Neural progenitor cell (in vitro differentiated cells): Measurements from ENCODE around the gene MACO1. TPM values are rescaled to one million over a fixed set of nuclear protein-coding genes. Genes with fewer than 3 reads are reported as not detected.

Experiments
- DNase-seq: peaks from one replicate; pipeline ENCODE4 v3.0.0-alpha.2; 2016; ENCODE audit warnings: low spot score
- H2AFZ ChIP-seq: fragments of 200-600 bp; sonication (generic); replicated peaks from 2 replicates; pipeline ENCODE4 v1.6.1; 2016; ENCODE audit warnings: antibody characterized with exemption
- H3F3A ChIP-seq: fragments of 200-600 bp; sonication (generic); 2 replicates; pipeline ENCODE4 v1.6.1; 2016; ENCODE audit warnings: antibody characterized with exemption, low read depth
- H3K27ac ChIP-seq: fragments of 200-600 bp; sonication (generic); 2 replicates; pipeline ENCODE4 v1.5.1; 2016; ENCODE audit warnings: mild to moderate bottlenecking
- H3K27me3 ChIP-seq: fragments of 200-600 bp; sonication (generic); 2 replicates; pipeline ENCODE4 v1.6.1; 2016; ENCODE audit warnings: mild to moderate bottlenecking, moderate library complexity
- H3K36me3 ChIP-seq: fragments of 200-600 bp; sonication (generic); 2 replicates; pipeline ENCODE4 v1.5.1; 2016
- H3K4me1 ChIP-seq: fragments of 200-600 bp; sonication (generic); 2 replicates; pipeline ENCODE4 v1.6.1; 2016; ENCODE audit warnings: mixed run types
- H3K4me2 ChIP-seq: fragments of 200-600 bp; sonication (generic); 2 replicates; pipeline ENCODE4 v1.6.1; 2016
- H3K4me3 ChIP-seq: fragments of 200-600 bp; sonication (generic); 2 replicates; pipeline ENCODE4 v1.5.1; 2016
- H3K79me2 ChIP-seq: fragments of 200-600 bp; sonication (generic); 2 replicates; pipeline ENCODE4 v1.6.1; 2016; ENCODE audit warnings: low read depth
- H3K9ac ChIP-seq: fragments of 200-600 bp; sonication (generic); 2 replicates; pipeline ENCODE4 v1.6.1; 2016
- H3K9me3 ChIP-seq: fragments of 200-600 bp; sonication (generic); 2 replicates; pipeline ENCODE4 v1.5.1; 2016; ENCODE audit warnings: low read depth
- H4K20me1 ChIP-seq: fragments of 200-600 bp; sonication (generic); 2 replicates; pipeline ENCODE4 v1.6.1; 2016; ENCODE audit warnings: low read depth
- H3K27ac Mint-ChIP-seq: 3 replicates; pipeline ENCODE4 v1.8.0; 2021; ENCODE audit warnings: mixed read lengths
- H3K27me3 Mint-ChIP-seq: 2 replicates; pipeline ENCODE4 v1.8.0; 2022; ENCODE audit warnings: low read depth, mild to moderate bottlenecking, inconsistent platforms, moderate library complexity, mixed read lengths; ENCODE audit not compliant: insufficient read depth
- H3K36me3 Mint-ChIP-seq: 3 replicates; pipeline ENCODE4 v1.8.0; 2021; ENCODE audit warnings: mixed read lengths
- H3K4me1 Mint-ChIP-seq: 3 replicates; pipeline ENCODE4 v1.8.0; 2021; ENCODE audit warnings: mixed read lengths
- H3K4me3 Mint-ChIP-seq: 3 replicates; pipeline ENCODE4 v1.8.0; 2021; ENCODE audit warnings: mild to moderate bottlenecking, moderate library complexity, mixed read lengths
- H3K9me3 Mint-ChIP-seq: 3 replicates; pipeline ENCODE4 v1.8.0; 2020; ENCODE audit warnings: mixed read lengths
- EZH2 ChIP-seq: fragments of 200-600 bp; sonication (generic); IDR thresholded peaks from 2 replicates; pipeline ENCODE4 v1.6.1; 2017; ENCODE audit warnings: antibody characterized with exemption, mild to moderate bottlenecking, moderate library complexity
- EZH2phosphoT487 ChIP-seq: fragments of 200-600 bp; sonication (generic); IDR thresholded peaks from 2 replicates; pipeline ENCODE4 v1.6.1; 2017; ENCODE audit warnings: antibody characterized with exemption
- total RNA-seq: library from RNA; depleted of rRNA; stranded (reverse); fragments of >200 nt; gene quantifications from 2 replicates; pipeline ENCODE4 v1.2.3, GENCODE V29; 2015; ENCODE audit warnings: low replicate concordance
- TF ChIP-seq, protein P1 (sequence below): fragments of 200-600 bp; sonication (generic); IDR thresholded peaks from 2 replicates; pipeline ENCODE4 v1.5.1; 2017; ENCODE audit warnings: antibody characterized with exemption, mild to moderate bottlenecking

Gene MACO1
- total RNA-seq, 1 donor from 2014 or later = 17.7 TPM

DNA sequence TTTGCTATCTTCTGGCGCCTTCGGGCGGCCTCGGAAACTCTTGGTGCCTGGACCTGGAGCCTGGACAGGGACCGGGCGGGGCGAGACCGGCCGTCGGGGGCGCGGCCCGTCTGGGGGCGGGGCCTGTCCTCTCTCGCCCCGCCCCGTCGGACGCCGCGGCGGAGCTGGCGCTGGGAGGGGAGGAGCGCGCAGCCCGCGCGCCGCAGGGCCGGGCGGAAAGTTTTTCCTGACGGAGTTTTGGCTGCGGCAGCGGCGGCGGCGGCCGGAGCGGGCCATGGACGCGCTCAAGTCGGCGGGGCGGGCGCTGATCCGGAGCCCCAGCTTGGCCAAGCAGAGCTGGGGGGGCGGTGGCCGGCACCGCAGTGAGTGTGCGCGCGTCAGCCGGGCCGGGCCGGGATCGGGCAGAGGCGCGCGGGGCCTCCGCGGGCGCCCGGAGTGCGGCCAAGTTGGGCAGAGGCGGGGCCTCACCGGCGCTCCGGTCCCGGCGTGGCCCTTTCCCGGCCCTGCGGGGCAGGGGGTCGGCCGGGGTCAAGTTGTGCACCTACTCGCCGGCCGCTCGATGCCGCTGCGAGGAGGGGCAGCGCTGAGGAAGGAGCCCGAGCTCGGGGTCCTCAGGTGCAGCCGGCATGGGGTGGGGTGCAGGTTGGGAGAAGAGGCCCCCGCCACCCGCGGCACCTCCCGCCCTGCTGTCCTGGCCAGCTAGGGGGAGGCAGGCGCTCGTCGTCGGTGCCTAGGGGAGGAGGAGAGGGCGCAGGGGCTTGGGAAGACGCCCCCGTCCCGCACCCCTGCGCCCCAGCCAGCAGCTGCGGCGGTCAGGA lies 112.9 kb downstream of the MACO1 start, which contains the start of gene LDLRAP1:
LDLRAP1 (plus strand) TSS at position 182 of the 818 bp plus-strand sequence; CDS start at position 275, 93 bp downstream.
- Histone ChIP-seq H3K27me3 (peaks cover 27% of the 10 kb centered on the region), H3K4me3 (peak within 1 kb of the TSS; percentile 89), H3K79me2 (no peaks in the 10 kb centered on the region), H3F3A (peaks cover 18% of the 10 kb centered on the region), H3K9me3 (no peaks in the 10 kb centered on the region), H3K36me3 (no peaks in the 10 kb centered on the region), H3K4me2 (peak within 1 kb of the TSS; percentile 98), H2AFZ (peak within 1 kb of the TSS; percentile 86), H4K20me1 (peaks cover 13% of the 10 kb centered on the region), H3K27ac (no peak within 1 kb of the TSS), H3K9ac (no peak within 1 kb of the TSS), H3K4me1 (peaks cover 6% of the 10 kb centered on the region)
- H3K4me1 Mint-ChIP-seq = peaks cover 36% of the 10 kb centered on the region
- no peaks in the 10 kb centered on the region for H3K9me3 Mint-ChIP-seq
- peak within 1 kb of the TSS; percentile 86 for H3K4me3 Mint-ChIP-seq
- H3K27ac Mint-ChIP-seq = peak within 1 kb of the TSS; percentile 36
- peak; percentile 90 for DNase-seq
- peaks cover 18% of the 10 kb centered on the region for H3K27me3 Mint-ChIP-seq
- TF ChIP-seq EZH2 = peak; percentile 60
- TF ChIP-seq, protein P1, sequence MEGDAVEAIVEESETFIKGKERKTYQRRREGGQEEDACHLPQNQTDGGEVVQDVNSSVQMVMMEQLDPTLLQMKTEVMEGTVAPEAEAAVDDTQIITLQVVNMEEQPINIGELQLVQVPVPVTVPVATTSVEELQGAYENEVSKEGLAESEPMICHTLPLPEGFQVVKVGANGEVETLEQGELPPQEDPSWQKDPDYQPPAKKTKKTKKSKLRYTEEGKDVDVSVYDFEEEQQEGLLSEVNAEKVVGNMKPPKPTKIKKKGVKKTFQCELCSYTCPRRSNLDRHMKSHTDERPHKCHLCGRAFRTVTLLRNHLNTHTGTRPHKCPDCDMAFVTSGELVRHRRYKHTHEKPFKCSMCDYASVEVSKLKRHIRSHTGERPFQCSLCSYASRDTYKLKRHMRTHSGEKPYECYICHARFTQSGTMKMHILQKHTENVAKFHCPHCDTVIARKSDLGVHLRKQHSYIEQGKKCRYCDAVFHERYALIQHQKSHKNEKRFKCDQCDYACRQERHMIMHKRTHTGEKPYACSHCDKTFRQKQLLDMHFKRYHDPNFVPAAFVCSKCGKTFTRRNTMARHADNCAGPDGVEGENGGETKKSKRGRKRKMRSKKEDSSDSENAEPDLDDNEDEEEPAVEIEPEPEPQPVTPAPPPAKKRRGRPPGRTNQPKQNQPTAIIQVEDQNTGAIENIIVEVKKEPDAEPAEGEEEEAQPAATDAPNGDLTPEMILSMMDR = no peak
- no peaks in the 10 kb centered on the region for H3K36me3 Mint-ChIP-seq

DNA sequence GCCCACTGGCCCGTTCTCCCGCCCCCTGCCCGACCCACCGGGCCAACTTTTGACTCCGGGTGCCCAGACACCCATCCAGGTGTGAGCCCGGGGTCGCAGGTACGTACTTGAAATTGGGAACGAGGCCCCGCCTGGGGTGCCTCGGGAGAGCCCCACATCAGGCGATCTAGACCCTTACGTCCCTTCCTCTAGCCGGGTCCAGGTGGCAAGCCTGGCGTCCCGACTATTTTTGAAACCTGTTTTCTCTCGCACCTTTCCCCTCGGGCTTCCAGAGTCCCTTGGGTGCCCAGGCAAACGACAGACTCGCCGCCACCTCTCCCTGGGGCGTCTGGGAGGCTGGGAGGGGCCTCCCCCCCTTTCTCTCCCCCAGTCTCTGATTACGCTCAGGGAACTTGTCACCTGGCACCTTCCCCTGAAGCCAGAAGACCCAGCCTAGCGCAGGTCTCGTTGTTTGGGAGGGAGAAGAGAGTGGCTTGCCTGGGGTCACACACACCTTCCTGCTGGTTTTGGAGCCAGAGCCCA lies 113.6 kb downstream of the MACO1 start:
- DNase-seq = no peak
- peaks cover 36% of the 10 kb centered on the region for H3K4me1 Mint-ChIP-seq
- Histone ChIP-seq H3F3A (peaks cover 18% of the 10 kb centered on the region), H3K9me3 (no peaks in the 10 kb centered on the region), H3K9ac (no peak overlapping the region), H2AFZ (peak overlapping the region; percentile 86), H3K36me3 (no peaks in the 10 kb centered on the region), H3K27ac (no peak overlapping the region), H3K4me3 (peak overlapping the region; percentile 89), H3K27me3 (peaks cover 27% of the 10 kb centered on the region), H3K4me1 (peaks cover 6% of the 10 kb centered on the region), H3K79me2 (no peaks in the 10 kb centered on the region), H4K20me1 (peaks cover 13% of the 10 kb centered on the region), H3K4me2 (peak overlapping the region; percentile 98)
- TF ChIP-seq EZH2phosphoT487 (no peak), EZH2 (no peak)
- TF ChIP-seq, protein P1 = no peak
- H3K27me3 Mint-ChIP-seq = peaks cover 18% of the 10 kb centered on the region
- H3K27ac Mint-ChIP-seq = peak overlapping the region; percentile 13
- H3K4me3 Mint-ChIP-seq = peak overlapping the region; percentile 86
- H3K9me3 Mint-ChIP-seq = no peaks in the 10 kb centered on the region
- H3K36me3 Mint-ChIP-seq = no peaks in the 10 kb centered on the region

DNA sequence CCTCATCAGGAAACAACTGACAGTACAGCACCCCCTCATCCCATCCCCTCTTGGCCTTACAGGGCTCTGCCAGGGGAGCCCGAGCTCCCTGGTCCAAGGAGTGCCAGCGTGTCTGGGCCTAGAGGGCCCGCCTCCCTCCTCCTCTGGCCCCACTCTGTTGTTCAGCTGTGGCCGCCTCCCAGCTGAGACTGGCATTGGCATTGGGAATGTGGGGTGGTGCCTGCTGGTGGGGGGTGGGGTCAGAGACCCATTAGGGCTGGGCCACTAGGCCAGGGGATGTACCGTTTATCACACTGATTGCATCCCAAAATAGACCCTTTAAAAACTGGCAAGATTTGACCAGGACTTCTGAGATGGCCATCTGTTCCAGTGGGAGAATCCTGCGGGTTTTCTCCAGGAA lies 114.1 kb downstream of the MACO1 start:
- H3K36me3 Mint-ChIP-seq = no peaks in the 10 kb centered on the region
- peak overlapping the region; percentile 13 for H3K27ac Mint-ChIP-seq
- no peak overlapping the region for H3K27ac ChIP-seq
- H3F3A ChIP-seq = peaks cover 15% of the 10 kb centered on the region
- no peak for DNase-seq
- H3K36me3 ChIP-seq = no peaks in the 10 kb centered on the region
- H3K9me3 ChIP-seq = no peaks in the 10 kb centered on the region
- H3K9me3 Mint-ChIP-seq = no peaks in the 10 kb centered on the region
- peaks cover 15% of the 10 kb centered on the region for H3K27me3 Mint-ChIP-seq
- TF ChIP-seq EZH2 (no peak), EZH2phosphoT487 (no peak)
- TF ChIP-seq, protein P1 = no peak
- no peak overlapping the region for H3K9ac ChIP-seq
- H3K79me2 ChIP-seq = no peaks in the 10 kb centered on the region
- no peak overlapping the region for H3K4me3 ChIP-seq
- peaks cover 13% of the 10 kb centered on the region for H4K20me1 ChIP-seq
- H3K4me3 Mint-ChIP-seq = peak overlapping the region; percentile 86
- H3K4me1 Mint-ChIP-seq = peaks cover 36% of the 10 kb centered on the region
- H2AFZ ChIP-seq = no peak overlapping the region
- H3K4me1 ChIP-seq = peaks cover 6% of the 10 kb centered on the region
- peaks cover 27% of the 10 kb centered on the region for H3K27me3 ChIP-seq
- no peak overlapping the region for H3K4me2 ChIP-seq
